HG03159 (cell line): ENCODE measurements around the gene CPN2.

Experiments
- ATAC-seq: cut with Tn5 transposase; IDR thresholded peaks from one replicate; pipeline ENCODE4 v1.9.1; 2021; ENCODE audit warnings: mild to moderate bottlenecking, moderate library complexity; ENCODE audit not compliant: unreplicated experiment

Gene CPN2

GRCh38 chr3:194315088-194315964 is 35.8 kb downstream of the CPN2 start:
- peak; percentile 80 for ATAC-seq

- ATAC-seq: no peak
Measured at GRCh38 chr3:194314388-194315068, 36.6 kb downstream of the CPN2 start.

DNA sequence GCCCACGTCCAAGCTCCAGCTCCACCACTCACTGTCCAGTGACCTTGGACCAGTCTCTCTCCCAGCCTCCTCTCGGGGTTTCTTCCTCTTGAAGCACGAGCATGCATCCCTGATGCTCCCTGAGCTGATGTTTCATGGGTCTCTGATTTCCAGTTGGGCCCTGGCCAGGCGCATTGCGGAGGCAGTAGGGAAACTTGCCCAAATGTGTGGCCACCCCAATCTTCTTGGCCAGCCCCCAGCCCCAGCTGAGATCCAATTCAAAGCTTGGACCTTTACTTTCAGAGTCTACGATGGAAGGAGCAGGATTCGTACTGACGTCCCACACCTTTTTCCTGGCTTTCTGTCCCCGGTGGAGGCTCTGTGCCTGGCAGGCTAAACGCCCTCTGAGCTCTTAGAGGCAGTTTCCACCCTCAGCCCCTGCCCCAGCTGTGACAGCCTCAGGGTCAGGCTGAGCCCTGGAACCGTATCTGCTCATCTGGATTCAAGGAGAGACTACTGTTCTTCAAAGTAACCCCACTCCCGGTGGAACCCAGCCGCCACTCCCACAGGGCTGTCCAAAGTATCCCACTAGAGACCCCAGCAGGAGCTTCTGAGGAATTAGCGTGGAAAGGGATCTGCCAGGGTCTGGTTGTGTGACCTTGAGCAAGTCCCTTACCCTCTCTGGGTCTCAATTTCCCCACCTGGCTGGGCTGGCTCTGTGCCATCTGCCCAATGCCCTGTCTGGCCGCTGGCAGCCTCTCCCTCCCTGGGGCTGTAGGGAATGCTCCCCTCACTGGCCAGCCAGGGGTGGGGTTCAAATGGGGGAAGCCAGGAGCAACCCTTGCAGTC is 37.4 kb downstream of the CPN2 start:
- no peak for ATAC-seq

GRCh38 chr3:194312743-194313281 is 38.3 kb downstream of the CPN2 start:
- no peak for ATAC-seq

- no peak for ATAC-seq
Measured at GRCh38 chr3:194312186-194312742, 38.9 kb downstream of the CPN2 start.

- no peak for ATAC-seq
Measured at GRCh38 chr3:194311000-194311399, 40.1 kb downstream of the CPN2 start.

GRCh38 chr3:194310060-194310835 is 40.9 kb downstream of the CPN2 start:
- no peak for ATAC-seq

DNA sequence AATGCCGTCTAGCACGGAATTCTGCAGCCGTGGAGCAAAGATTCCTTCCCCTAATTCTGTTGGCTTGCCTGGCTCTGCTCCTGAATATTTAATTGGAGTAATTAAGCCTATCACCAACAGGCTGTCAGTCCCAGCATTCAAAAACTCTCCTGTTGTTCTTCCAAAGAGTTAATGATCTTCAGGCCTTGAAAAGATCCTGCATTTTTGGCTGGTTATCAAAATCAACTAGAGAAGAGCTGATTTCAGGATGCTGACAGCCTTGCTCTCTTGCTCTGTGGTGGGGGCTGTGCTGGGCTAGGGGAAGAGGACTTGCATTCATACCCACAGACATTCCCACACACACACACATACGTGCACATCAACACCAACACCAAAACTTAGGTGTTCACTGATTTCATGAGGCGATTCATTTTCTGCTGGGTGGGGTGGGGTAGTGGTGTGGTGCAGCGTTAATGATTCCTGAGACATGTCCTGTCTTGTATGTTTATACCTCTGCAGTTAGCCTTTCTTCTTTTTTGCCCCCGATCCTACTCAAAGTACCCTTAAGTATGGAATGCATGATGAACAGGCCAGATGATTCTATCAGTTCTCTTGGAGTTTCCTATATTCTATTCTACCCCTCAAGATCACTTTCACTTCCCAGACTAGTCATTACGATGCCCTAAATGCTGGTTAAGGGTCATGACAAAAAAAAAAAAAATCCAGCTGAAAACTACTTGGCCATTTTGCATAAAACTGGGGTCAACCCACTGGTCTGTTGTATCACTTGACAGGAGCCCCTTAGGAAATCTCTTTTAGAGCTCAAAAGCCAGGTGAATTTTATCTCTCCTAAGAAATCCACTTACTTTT is 42.3 kb downstream of the CPN2 start:
- no peak for ATAC-seq

- no peak for ATAC-seq
Measured at GRCh38 chr3:194307849-194308248, 43.3 kb downstream of the CPN2 start.

GRCh38 chr3:194306771-194307640 is 44.1 kb downstream of the CPN2 start:
- peak; percentile 54 for ATAC-seq

DNA sequence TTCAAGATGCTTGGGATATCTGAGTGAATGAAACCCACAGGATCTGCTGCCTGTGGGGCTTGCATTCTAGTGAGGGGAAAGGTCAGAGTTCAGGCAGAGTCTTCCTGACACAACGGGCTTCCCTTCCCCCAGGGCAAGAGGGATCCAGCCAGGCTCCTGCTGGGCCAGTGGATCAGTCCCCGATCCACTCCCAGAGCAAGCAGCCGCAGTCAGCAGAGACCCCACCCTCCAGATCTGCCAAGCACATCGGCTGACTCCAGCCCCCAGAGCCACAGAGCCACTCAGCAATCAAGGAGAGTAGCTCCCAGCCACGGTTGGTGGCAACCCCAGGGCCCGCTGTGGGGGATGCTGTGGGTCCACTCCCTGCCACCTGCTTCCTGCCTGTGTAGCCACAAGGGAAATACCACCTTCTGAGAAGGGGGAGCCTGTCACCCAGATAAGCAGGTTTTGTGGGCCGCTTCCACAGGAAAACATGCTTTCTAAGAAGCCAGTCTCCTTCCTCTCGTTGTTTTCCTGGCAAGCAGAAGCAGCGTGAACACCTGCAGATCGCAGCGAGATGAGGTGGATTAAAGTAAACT is 44.9 kb downstream of the CPN2 start:
- ATAC-seq: peak; percentile 31

DNA sequence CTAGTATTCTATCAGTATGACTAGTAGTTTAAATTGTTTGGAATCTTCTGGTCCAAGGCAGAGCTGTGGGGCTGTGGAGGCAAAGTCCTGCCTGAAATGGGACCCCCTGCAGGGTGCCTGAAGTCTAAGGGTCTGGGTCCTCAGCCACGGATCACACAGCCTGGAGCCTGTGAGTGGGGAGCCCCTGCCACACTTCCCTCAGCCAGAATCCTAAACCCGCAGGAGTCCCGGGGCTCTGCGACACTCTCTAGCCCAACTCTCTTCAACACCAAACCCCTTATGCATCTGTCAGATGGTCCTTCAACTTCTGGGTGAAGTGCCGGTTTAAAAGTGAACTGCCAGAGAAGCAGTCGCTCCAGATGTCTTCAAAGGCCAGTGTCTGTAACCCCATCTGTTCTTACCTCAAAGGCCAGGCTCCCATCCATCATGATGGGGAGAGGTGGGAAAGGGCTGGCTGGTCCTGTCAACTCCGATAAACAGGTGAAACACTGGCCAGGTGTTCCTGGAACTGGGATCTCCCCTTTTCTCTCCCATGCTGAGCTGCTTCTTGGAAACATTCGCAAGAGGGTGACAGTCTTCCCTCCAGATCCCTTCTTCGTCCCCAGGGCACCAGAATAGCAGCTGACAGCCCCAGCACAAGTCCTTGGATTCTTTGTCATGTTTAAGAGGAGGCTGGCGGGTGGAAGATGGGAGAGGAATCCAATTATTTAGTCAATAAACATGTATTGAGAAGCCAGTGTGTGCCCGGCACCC is 45.6 kb downstream of the CPN2 start:
- ATAC-seq: no peak

GRCh38 chr3:194304186-194304917 is 46.8 kb downstream of the CPN2 start:
- no peak for ATAC-seq

DNA sequence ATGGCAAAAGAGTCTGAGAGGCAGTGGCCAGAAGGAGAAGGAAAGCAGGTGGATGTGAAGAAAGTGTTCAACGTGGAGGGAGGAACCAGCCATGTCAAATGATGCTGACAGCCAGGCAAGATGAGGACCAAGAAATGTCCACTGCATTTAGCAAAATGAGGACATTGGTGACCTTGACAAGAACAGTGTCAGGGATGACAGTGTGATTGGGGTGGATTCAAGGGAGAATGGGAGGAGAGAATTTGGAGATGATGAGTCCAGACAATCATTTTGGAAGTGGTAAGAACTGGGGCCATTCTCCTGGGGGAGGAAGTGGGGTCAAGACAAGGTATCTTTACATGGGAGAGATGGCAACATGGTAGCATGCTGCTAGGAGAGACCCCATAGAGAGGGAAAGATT is 47.4 kb downstream of the CPN2 start:
- ATAC-seq: no peak

DNA sequence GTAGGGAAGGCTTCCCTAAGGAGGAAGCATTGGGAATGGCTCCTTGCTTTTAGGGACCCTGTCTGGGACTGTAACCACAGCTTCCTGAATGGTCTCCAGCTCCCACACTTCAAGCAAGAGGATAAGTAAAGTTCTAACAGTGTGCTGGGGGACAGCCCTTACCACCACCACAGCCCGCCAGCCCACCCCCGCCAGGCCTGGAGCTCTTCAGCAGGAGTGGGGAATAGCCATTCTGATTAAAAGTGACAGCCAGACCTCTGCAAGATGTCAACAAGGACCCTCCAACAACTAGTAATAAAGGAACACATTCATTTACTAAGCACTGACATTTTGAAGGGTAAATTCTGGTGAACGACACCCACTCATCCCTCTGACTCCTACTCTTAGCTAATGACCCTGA is 49.4 kb downstream of the CPN2 start:
- no peak for ATAC-seq

DNA sequence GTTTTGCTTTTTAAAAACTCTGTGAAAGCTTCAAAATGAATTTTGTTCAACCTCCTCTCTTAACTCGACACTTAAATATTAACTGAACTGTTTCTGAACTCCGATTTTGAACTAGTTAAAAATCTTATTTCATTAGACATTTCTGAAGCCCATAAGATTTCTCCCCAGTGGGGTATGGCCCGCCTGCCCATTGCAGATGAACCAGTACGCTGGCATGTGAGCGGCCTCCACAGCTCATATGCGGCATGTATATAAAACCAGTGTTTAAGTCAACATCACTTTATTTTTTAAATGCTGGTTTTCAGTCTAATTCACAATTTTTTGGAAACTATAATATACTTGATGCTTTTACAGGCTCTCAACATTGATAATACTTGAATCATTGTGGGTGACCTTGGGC is 50.2 kb downstream of the CPN2 start:
- no peak for ATAC-seq

- no peak for ATAC-seq
Measured at GRCh38 chr3:194300382-194300758, 50.8 kb downstream of the CPN2 start.
